DND-41 (cell line): Measurements from ENCODE around the gene CCDC51.
A peak's percentile ranks its signal among the peaks of the same experiment; 100 is the strongest.
"Not testable (repeated sequence)": the region's sequence is repeated elsewhere in the genome, so short reads cannot be mapped to it uniquely, and the experiment has no call there.

Source experiments
- ATAC-seq: fragments of 200-7000 bp; cut with Tn5 transposase; 3 replicates; pipeline ENCODE4 v1.9.1; 2021; ENCODE audit warnings: low read depth; ENCODE audit not compliant: insufficient read depth
- DNase-seq: peaks from one replicate; pipeline ENCODE4 v3.0.0-alpha.2; 2020
- H2AFZ ChIP-seq: 2 replicates; pipeline ENCODE4 v1.6.0; 2012; ENCODE audit warnings: low read depth, low read length
- H3K27ac ChIP-seq: 2 replicates; pipeline ENCODE4 v1.5.1; 2012; ENCODE audit warnings: low read length, inconsistent platforms
- H3K27me3 ChIP-seq: fragments of 200-600 bp; sonication (generic); 2 replicates; pipeline ENCODE4 v1.6.0; 2012; ENCODE audit warnings: low read length, mild to moderate bottlenecking, inconsistent platforms; ENCODE audit not compliant: insufficient read depth, poor library complexity
- H3K36me3 ChIP-seq: 2 replicates; pipeline ENCODE4 v1.5.1; 2012; ENCODE audit warnings: low read length, inconsistent platforms; ENCODE audit not compliant: insufficient read depth
- H3K4me1 ChIP-seq: 2 replicates; pipeline ENCODE4 v1.5.1; 2012; ENCODE audit warnings: mild to moderate bottlenecking, low read length; ENCODE audit not compliant: insufficient read depth
- H3K4me2 ChIP-seq: 2 replicates; pipeline ENCODE4 v1.6.0; 2012; ENCODE audit warnings: mild to moderate bottlenecking, moderate library complexity, low read length, inconsistent platforms; ENCODE audit not compliant: insufficient read depth
- H3K4me3 ChIP-seq, 2 experiments: fragments of 200-600 bp in 1 of 2; shearing (Covaris generic) in 1 of 2; 2 replicates each; pipeline ENCODE4 v1.5.1; 2012 to 2016; ENCODE audit warnings: inconsistent platforms in 2 of 2, low read length in 2 of 2, mild to moderate bottlenecking in 2 of 2, low read depth in 1 of 2, moderate library complexity in 1 of 2
- H3K79me2 ChIP-seq: 2 replicates; pipeline ENCODE4 v1.6.0; 2012; ENCODE audit warnings: low read length, inconsistent platforms; ENCODE audit not compliant: insufficient read depth
- H3K9ac ChIP-seq: 2 replicates; pipeline ENCODE4 v1.6.0; 2012; ENCODE audit warnings: low read depth, mild to moderate bottlenecking, inconsistent platforms, low read length, moderate library complexity
- H3K9me3 ChIP-seq: 2 replicates; pipeline ENCODE4 v1.5.1; 2012; ENCODE audit warnings: low read length, moderate library complexity, mild to moderate bottlenecking, inconsistent platforms; ENCODE audit not compliant: insufficient read depth, severe bottlenecking
- H4K20me1 ChIP-seq: 2 replicates; pipeline ENCODE4 v1.6.0; 2012; ENCODE audit warnings: low read length; ENCODE audit not compliant: insufficient read depth
- CTCF ChIP-seq: IDR thresholded peaks from 2 replicates; pipeline ENCODE4 v1.5.1; 2012; ENCODE audit warnings: borderline replicate concordance, low read length, moderate library complexity, mild to moderate bottlenecking; ENCODE audit not compliant: poor library complexity, severe bottlenecking; ENCODE audit errors: extremely low read depth
- EZH2 ChIP-seq: IDR thresholded peaks from 3 replicates; pipeline ENCODE4 v1.6.1; 2012; ENCODE audit warnings: borderline replicate concordance, low read depth, mild to moderate bottlenecking, moderate library complexity, low read length, inconsistent platforms; ENCODE audit not compliant: severe bottlenecking

CCDC51 gene

GRCh38 chr3:48475188-48475587, 35.3 kb upstream of the CCDC51 start:
- DNase-seq: no peak
- Histone ChIP-seq H3K9ac (no peak overlapping the region), H3K4me3 (no peak overlapping the region), H3K4me2 (no peak overlapping the region), H2AFZ (no peak overlapping the region), H3K36me3 (peaks cover 3% of the 10 kb centered on the region; the same call in 1 of the 2 replicates), H3K79me2 (peaks cover 23% of the 10 kb centered on the region), H3K4me1 (peaks cover 53% of the 10 kb centered on the region), H4K20me1 (peaks cover 18% of the 10 kb centered on the region), H3K9me3 (no peaks in the 10 kb centered on the region), H3K27me3 (no peaks in the 10 kb centered on the region), H3K27ac (no peak overlapping the region)
- ATAC-seq: no peak
- no peak for TF ChIP-seq EZH2
- TF ChIP-seq CTCF: no peak

- Histone ChIP-seq H2AFZ (no peak overlapping the region), H3K36me3 (peaks cover 9% of the 10 kb centered on the region), H3K4me3 (no peak overlapping the region), H3K9me3 (no peaks in the 10 kb centered on the region), H3K27ac (no peak overlapping the region), H3K4me2 (no peak overlapping the region), H3K27me3 (no peaks in the 10 kb centered on the region), H3K9ac (no peak overlapping the region), H3K4me1 (peaks cover 53% of the 10 kb centered on the region), H4K20me1 (peaks cover 23% of the 10 kb centered on the region), H3K79me2 (peaks cover 29% of the 10 kb centered on the region)
- TF ChIP-seq EZH2 (no peak), CTCF (no peak)
- ATAC-seq: no peak
- no peak for DNase-seq
These were observed 34.7 kb upstream of the CCDC51 start for GRCh38 chr3:48474619-48475018.

GRCh38 chr3:48474031-48474430, 34.1 kb upstream of the CCDC51 start:
- not testable (repeated sequence) for H3K9me3 ChIP-seq, H3K4me3 ChIP-seq, H3K27me3 ChIP-seq, H3K27ac ChIP-seq, ATAC-seq, H2AFZ ChIP-seq, H3K9ac ChIP-seq, DNase-seq, H3K4me2 ChIP-seq
- peaks cover 28% of the 10 kb centered on the region for H4K20me1 ChIP-seq
- peaks cover 35% of the 10 kb centered on the region for H3K79me2 ChIP-seq
- H3K36me3 ChIP-seq: peaks cover 15% of the 10 kb centered on the region
- H3K4me1 ChIP-seq: peaks cover 53% of the 10 kb centered on the region

DNA sequence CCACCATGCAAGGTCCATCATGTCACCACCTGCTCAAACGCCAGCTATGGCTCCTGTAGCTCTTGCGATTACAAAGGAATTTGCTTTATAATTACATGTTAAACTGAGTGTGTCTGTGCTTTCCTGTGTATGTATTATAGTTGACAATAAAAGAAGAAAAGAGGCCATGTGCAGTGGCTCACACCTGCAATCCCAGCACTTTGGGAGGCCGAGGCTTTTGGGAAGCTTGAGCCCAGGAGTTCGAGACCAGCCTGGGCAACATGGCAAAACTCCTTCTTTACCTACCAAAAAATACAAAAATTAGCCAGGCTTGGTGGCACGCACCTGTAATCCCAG, 33.7 kb upstream of the CCDC51 start:
- ATAC-seq (no peak), DNase-seq (no peak)
- Histone ChIP-seq H3K36me3 (peaks cover 19% of the 10 kb centered on the region), H3K4me2 (peak overlapping the region; percentile 83), H3K9ac (peak overlapping the region; percentile 85), H3K27me3 (no peaks in the 10 kb centered on the region), H4K20me1 (peaks cover 24% of the 10 kb centered on the region), H3K79me2 (peaks cover 39% of the 10 kb centered on the region), H3K4me1 (peaks cover 53% of the 10 kb centered on the region), H3K27ac (peak overlapping the region; percentile 66), H3K9me3 (no peaks in the 10 kb centered on the region), H3K4me3 (peak overlapping the region in 1 of 2 experiments; percentile 86; a peak in 2 of 4 replicates), H2AFZ (peak overlapping the region; percentile 67)
- TF ChIP-seq EZH2: no peak
